Mucosa of descending colon (tissue), 3 donors: ENCODE measurements around the gene ZIC4. TPM values are rescaled to one million over a fixed set of nuclear protein-coding genes. Genes with fewer than 3 reads are reported as not detected.

Source experiments
- ATAC-seq: fragments of 200-7000 bp; cut with Tn5 transposase; one replicate; pipeline ENCODE4 v1.9.1; 2020; ENCODE audit warnings: mild to moderate bottlenecking, moderate library complexity
- DNase-seq, 3 donors: peaks; one replicate each; pipeline ENCODE4 v3.0.0-alpha.2; 2020
- H3K36me3 ChIP-seq: fragments of 200-600 bp; one replicate; pipeline ENCODE4 v1.8.0; 2021; ENCODE audit warnings: low read depth, mild to moderate bottlenecking
- H3K4me1 ChIP-seq: fragments of 200-600 bp; one replicate; pipeline ENCODE4 v1.8.0; 2021; ENCODE audit warnings: low read depth, mild to moderate bottlenecking
- H3K4me3 ChIP-seq: fragments of 200-600 bp; one replicate; pipeline ENCODE4 v1.8.0; 2021; ENCODE audit warnings: mild to moderate bottlenecking
- H3K9me3 ChIP-seq: fragments of 200-600 bp; one replicate; pipeline ENCODE4 v1.8.0; 2021; ENCODE audit warnings: mild to moderate bottlenecking
- CTCF ChIP-seq: fragments of 200-600 bp; IDR thresholded peaks from one replicate; pipeline ENCODE4 v1.8.0; 2022; ENCODE audit warnings: antibody characterized with exemption, mild to moderate bottlenecking
- intact Hi-C, 2 donors: fragments of 100-400 bp; cut with DNase I in 1 of 2; cut with micrococcal nuclease in 1 of 2; formaldehyde crosslinking; loops; one replicate each; pipeline versions ENCODE4 v1.11.0 to v1.11.1; 2022; cut with DNase I, micrococcal nuclease
- total RNA-seq, 3 donors: library from RNA; stranded (reverse); fragmentation: NEBNext Ultra II Directional in 2 of 3; extraction: Animal tissue kit (Norgen Biotek cat#: 25700) in 2 of 3; gene quantifications; one replicate each; pipeline versions ENCODE4 v1.2.1 to v1.2.4, GENCODE V29; 2021 to 2023
- donor health status: DM: no; HTN: no; CAD: no; lungs with moderate emphysema.
- donor health status: DM: no; HTN: no; CAD: no.
- donor health status: DM: no; HTN: yes; CAD: no.

Gene ZIC4
- total RNA-seq, 3 donors from 2014 or later = not detected

GRCh38 chr3:147401421-147401820 is 4.9 kb downstream of the ZIC4 start:
- no peak overlapping the region for H3K4me3 ChIP-seq
- intact Hi-C loops = no loop called here
- DNase-seq (no peak), ATAC-seq (no peak)
- H3K9me3 ChIP-seq = no peaks in the 10 kb centered on the region
- no peak for TF ChIP-seq CTCF
- H3K4me1 ChIP-seq = no peaks in the 10 kb centered on the region
- no peaks in the 10 kb centered on the region for H3K36me3 ChIP-seq

- no peak for ATAC-seq
- no peaks in the 10 kb centered on the region for H3K36me3 ChIP-seq
- no peak overlapping the region for H3K4me3 ChIP-seq
- no peaks in the 10 kb centered on the region for H3K4me1 ChIP-seq
- H3K9me3 ChIP-seq = no peaks in the 10 kb centered on the region
- no peak for TF ChIP-seq CTCF
- intact Hi-C loops = no loop called here
- DNase-seq = no peak
These were observed 5.3 kb downstream of the ZIC4 start for GRCh38 chr3:147400999-147401398.

- no peak for TF ChIP-seq CTCF
- Histone ChIP-seq H3K36me3 (no peaks in the 10 kb centered on the region), H3K9me3 (no peaks in the 10 kb centered on the region), H3K4me3 (no peak overlapping the region), H3K4me1 (no peaks in the 10 kb centered on the region)
- DNase-seq (no peak), ATAC-seq (no peak)
- intact Hi-C loops = no loop called here
These were observed 6.2 kb downstream of the ZIC4 start for GRCh38 chr3:147400111-147400510.

GRCh38 chr3:147398813-147399534 is 7.4 kb downstream of the ZIC4 start:
- no peaks in the 10 kb centered on the region for H3K9me3 ChIP-seq
- H3K4me1 ChIP-seq = no peaks in the 10 kb centered on the region
- no peaks in the 10 kb centered on the region for H3K36me3 ChIP-seq
- no peak for DNase-seq
- intact Hi-C loops = no loop called here
- H3K4me3 ChIP-seq = no peak overlapping the region
- ATAC-seq = no peak
- no peak for TF ChIP-seq CTCF

- Histone ChIP-seq H3K4me1 (no peaks in the 10 kb centered on the region), H3K36me3 (no peaks in the 10 kb centered on the region), H3K9me3 (no peaks in the 10 kb centered on the region), H3K4me3 (no peak overlapping the region)
- intact Hi-C loops = no loop called here
- no peak for TF ChIP-seq CTCF
- ATAC-seq (no peak), DNase-seq (no peak)
These were observed 8.2 kb downstream of the ZIC4 start for GRCh38 chr3:147397875-147398812.
